Tibial nerve (tissue), 4 donors: Measurements from ENCODE around the gene CDH18. TPM values are rescaled to one million over a fixed set of nuclear protein-coding genes. Genes with fewer than 3 reads are reported as not detected.

Experiments used
- DNase-seq, 2 donors: peaks; one replicate each; pipeline ENCODE4 v3.0.0-alpha.2; 2019; ENCODE audit warnings: low spot score in 2 of 2
- H3K27ac ChIP-seq, 4 donors: fragments of 200-600 bp; sonication (generic) in 3 of 4; one replicate each; pipeline ENCODE4 v1.5.1; 2017 to 2019; ENCODE audit warnings: mild to moderate bottlenecking in 1 of 4
- H3K27me3 ChIP-seq, 2 donors: fragments of 200-600 bp; sonication (generic) in 1 of 2; one replicate each; pipeline versions ENCODE4 v1.5.1 to v1.6.0; 2017 to 2019
- H3K36me3 ChIP-seq, 3 donors: fragments of 200-600 bp; sonication (generic); one replicate each; pipeline ENCODE4 v1.5.1; 2018 to 2019
- H3K4me1 ChIP-seq, 4 donors: fragments of 200-600 bp; sonication (generic) in 3 of 4; one replicate each; pipeline ENCODE4 v1.5.1; 2017 to 2019
- H3K4me3 ChIP-seq, 4 donors: fragments of 200-600 bp; sonication (generic) in 3 of 4; one replicate each; pipeline ENCODE4 v1.5.1; 2017 to 2019; ENCODE audit warnings: mild to moderate bottlenecking in 1 of 4, moderate library complexity in 1 of 4
- H3K9me3 ChIP-seq, 4 donors: fragments of 200-600 bp; sonication (generic) in 3 of 4; one replicate each; pipeline ENCODE4 v1.5.1; 2017 to 2019
- EP300 ChIP-seq, 2 donors: sonication (generic); formaldehyde crosslinking; IDR thresholded peaks; one replicate each; pipeline ENCODE4 v1.6.1; 2017; ENCODE audit warnings: antibody characterized with exemption in 2 of 2, mild to moderate bottlenecking in 1 of 2
- POLR2A ChIP-seq, 2 donors: fragments of 450-650 bp; IDR thresholded peaks; one replicate each; pipeline ENCODE4 v1.6.1; 2017; ENCODE audit warnings: antibody characterized with exemption in 2 of 2, mild to moderate bottlenecking in 2 of 2, moderate library complexity in 2 of 2
- WGBS, 2 donors: methylation state at CpG; one replicate each; pipeline ENCODE4 v1.1.5; 2018; 5-methylcytosine and 5-hydroxymethylcytosine counted together
- total RNA-seq, 4 donors: library from RNA; depleted of rRNA; stranded (reverse); fragments of >200 nt; gene quantifications; one replicate each; pipeline ENCODE4 v1.1.0, GENCODE V29; 2016
- TF ChIP-seq, protein P1 (sequence below), 5 experiments: fragments of 200-600 bp in 3 of 5; fragments of 450-650 bp in 2 of 5; sonication (generic) in 3 of 5; IDR thresholded peaks; one replicate each; pipeline ENCODE4 v1.5.1; 2016 to 2019; ENCODE audit warnings: antibody characterized with exemption in 5 of 5, mild to moderate bottlenecking in 3 of 5, moderate library complexity in 2 of 5

Gene CDH18
- total RNA-seq, 4 donors from 2014 or later = not detected

DNA sequence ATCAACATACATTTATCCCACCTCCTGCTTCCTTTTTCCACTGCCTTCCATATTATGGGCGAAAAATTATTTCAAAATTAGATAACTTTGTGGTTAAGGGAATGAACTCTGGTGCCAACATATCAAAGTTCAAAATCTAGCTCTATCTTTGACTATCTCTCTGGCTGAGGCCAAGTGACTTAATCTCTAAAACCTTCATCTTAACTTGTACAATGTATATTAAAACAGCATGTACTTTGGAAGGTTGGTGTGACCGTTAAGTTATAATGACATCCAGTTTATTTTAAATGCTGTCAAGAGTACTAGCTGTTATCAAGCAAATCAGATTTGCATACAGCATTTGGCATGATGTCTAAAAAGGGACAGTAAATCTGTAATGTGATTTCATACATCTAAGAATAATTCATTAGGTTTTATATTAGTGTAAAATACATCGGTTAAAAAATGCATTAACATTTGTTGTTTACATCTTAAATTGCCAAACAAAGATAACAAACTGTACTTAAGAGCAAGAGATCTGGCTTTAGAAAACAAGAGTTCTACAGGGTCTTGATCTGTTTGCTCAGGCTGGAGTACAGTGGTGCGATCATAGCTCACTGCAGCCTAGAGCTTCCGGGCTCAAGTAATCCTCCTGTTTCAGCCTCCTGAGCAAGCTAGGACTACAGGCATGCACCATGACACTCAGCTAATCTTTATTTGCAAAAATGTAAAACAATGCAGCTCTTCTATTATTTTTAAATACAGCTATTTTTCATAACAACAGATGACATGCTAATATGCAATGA, 102.8 kb downstream of the CDH18 start:
- no peaks in the 10 kb centered on the region for H3K36me3 ChIP-seq
- no peak for DNase-seq
- H3K27me3 ChIP-seq = no peaks in the 10 kb centered on the region
- no peak for TF ChIP-seq EP300 (IDR thresholded peaks at IDR 0.05)
- no peak for TF ChIP-seq POLR2A (IDR thresholded peaks at IDR 0.05)
- TF ChIP-seq, protein P1, sequence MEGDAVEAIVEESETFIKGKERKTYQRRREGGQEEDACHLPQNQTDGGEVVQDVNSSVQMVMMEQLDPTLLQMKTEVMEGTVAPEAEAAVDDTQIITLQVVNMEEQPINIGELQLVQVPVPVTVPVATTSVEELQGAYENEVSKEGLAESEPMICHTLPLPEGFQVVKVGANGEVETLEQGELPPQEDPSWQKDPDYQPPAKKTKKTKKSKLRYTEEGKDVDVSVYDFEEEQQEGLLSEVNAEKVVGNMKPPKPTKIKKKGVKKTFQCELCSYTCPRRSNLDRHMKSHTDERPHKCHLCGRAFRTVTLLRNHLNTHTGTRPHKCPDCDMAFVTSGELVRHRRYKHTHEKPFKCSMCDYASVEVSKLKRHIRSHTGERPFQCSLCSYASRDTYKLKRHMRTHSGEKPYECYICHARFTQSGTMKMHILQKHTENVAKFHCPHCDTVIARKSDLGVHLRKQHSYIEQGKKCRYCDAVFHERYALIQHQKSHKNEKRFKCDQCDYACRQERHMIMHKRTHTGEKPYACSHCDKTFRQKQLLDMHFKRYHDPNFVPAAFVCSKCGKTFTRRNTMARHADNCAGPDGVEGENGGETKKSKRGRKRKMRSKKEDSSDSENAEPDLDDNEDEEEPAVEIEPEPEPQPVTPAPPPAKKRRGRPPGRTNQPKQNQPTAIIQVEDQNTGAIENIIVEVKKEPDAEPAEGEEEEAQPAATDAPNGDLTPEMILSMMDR (IDR thresholded peaks at IDR 0.05) = no peak
- no peaks in the 10 kb centered on the region for H3K9me3 ChIP-seq
- no peak overlapping the region for H3K4me3 ChIP-seq
- no peaks in the 10 kb centered on the region for H3K4me1 ChIP-seq
- WGBS, 2 donors = 85 to 86% methylated on average over 5 of the region's 5 CpGs
- H3K27ac ChIP-seq = no peak overlapping the region

GRCh38 chr5:19880859-19881436, 107.1 kb downstream of the CDH18 start:
- no peaks in the 10 kb centered on the region for H3K36me3 ChIP-seq
- no peak for TF ChIP-seq POLR2A (IDR thresholded peaks at IDR 0.05)
- TF ChIP-seq EP300 (IDR thresholded peaks at IDR 0.05) = no peak
- TF ChIP-seq, protein P1 (IDR thresholded peaks at IDR 0.05) = no peak
- no peak for DNase-seq
- no peaks in the 10 kb centered on the region for H3K4me1 ChIP-seq
- H3K27ac ChIP-seq = no peak overlapping the region
- 0% methylated on average over 1 of the region's 1 CpG for WGBS, 2 donors
- H3K27me3 ChIP-seq = no peaks in the 10 kb centered on the region
- H3K9me3 ChIP-seq = no peaks in the 10 kb centered on the region
- H3K4me3 ChIP-seq = no peak overlapping the region

DNA sequence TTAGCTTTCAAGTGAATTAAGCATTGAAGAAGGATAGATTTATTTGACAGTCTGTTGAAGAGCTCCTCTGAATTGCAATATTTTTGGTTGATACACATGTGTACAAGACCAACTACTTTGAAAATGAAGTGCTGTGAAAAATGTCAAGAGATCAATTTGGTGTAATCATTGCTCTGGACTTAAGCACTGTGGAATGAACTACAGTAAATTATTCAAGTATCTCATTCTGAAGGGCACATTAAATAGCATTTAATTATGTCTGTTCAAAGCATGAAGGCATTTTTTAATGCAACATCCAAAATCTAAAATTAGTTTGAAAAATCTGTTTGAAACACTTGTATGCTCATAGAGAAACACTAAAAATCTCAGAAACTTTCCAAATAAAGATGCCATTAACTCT, 107.5 kb downstream of the CDH18 start:
- H3K9me3 ChIP-seq = no peaks in the 10 kb centered on the region
- H3K4me3 ChIP-seq = no peak overlapping the region
- no peaks in the 10 kb centered on the region for H3K4me1 ChIP-seq
- no peak for TF ChIP-seq POLR2A (IDR thresholded peaks at IDR 0.05)
- TF ChIP-seq EP300 (IDR thresholded peaks at IDR 0.05) = no peak
- TF ChIP-seq, protein P1 (IDR thresholded peaks at IDR 0.05) = no peak
- no peaks in the 10 kb centered on the region for H3K27me3 ChIP-seq
- no peak overlapping the region for H3K27ac ChIP-seq
- no peaks in the 10 kb centered on the region for H3K36me3 ChIP-seq
- DNase-seq = no peak

DNA sequence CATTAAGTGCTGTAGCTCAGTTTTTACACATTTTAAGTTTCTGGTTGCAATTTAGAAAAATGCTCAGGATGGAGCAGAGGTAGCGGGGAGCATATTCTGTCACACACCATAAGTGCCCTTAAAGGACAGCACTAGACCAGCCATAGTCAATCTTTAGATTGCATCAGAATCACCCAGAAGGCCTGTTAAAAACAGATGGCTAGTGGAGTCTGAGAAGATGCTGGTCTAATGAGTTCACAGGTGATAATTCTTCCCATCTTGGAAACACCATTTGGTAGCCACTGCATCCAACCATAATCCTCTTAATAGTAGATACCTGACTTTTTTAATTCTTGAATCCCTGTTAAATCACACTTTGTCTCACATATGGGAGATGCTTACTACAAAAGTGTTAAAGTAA, 113.2 kb downstream of the CDH18 start:
- 93 to 100% methylated on average over 1 of the region's 1 CpG for WGBS, 2 donors
- Histone ChIP-seq H3K4me3 (no peak overlapping the region), H3K4me1 (no peaks in the 10 kb centered on the region), H3K36me3 (no peaks in the 10 kb centered on the region), H3K27ac (no peak overlapping the region), H3K9me3 (peaks cover 0 to 7% (median 0%) of the 10 kb centered on the region in 4 donors), H3K27me3 (no peaks in the 10 kb centered on the region)
- TF ChIP-seq, protein P1 (IDR thresholded peaks at IDR 0.05) = no peak
- no peak for TF ChIP-seq POLR2A (IDR thresholded peaks at IDR 0.05)
- no peak for TF ChIP-seq EP300 (IDR thresholded peaks at IDR 0.05)
- no peak for DNase-seq

DNA sequence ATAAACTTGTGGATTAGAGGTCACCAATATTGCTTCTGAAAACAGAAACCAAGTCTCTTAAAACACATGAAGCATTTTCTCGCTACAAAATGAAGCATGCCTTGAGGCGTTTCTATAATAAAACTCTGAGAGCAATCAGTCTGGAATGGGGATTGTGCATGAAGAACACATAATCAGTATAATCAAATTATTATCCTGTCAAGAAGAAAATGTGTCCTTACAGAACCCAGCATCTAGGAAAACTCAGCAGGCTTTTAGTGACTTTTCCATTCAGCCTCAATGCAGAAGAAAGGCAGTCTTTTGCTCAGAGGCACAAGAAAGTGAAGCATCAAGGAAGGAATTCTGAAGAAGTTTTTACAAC, 121.9 kb downstream of the CDH18 start:
- 34 to 35% methylated on average over 2 of the region's 2 CpGs for WGBS, 2 donors
- Histone ChIP-seq H3K9me3 (no peaks in the 10 kb centered on the region), H3K36me3 (no peaks in the 10 kb centered on the region), H3K4me1 (no peaks in the 10 kb centered on the region), H3K27ac (no peak overlapping the region), H3K4me3 (no peak overlapping the region), H3K27me3 (no peaks in the 10 kb centered on the region)
- TF ChIP-seq, protein P1 (IDR thresholded peaks at IDR 0.05) = no peak
- TF ChIP-seq POLR2A (IDR thresholded peaks at IDR 0.05) (no peak), EP300 (IDR thresholded peaks at IDR 0.05) (no peak)
- no peak for DNase-seq
